HepG2 (cell line): ENCODE data around the gene TLR9. TPM values are rescaled to one million over a fixed set of nuclear protein-coding genes. Genes with fewer than 3 reads are reported as not detected.

ENCODE experiments used
- ARID2 ChIP-seq: sonication (generic); formaldehyde crosslinking; IDR thresholded peaks from 2 replicates; pipeline ENCODE4 v1.8.1; 2022; ENCODE audit warnings: mild to moderate bottlenecking, missing genetic modification reagents, borderline replicate concordance
- CREB3 ChIP-seq: sonication (generic); formaldehyde crosslinking; IDR thresholded peaks from 2 replicates; pipeline ENCODE4 v1.5.0; 2020; ENCODE audit warnings: missing genetic modification reagents
- ERF ChIP-seq: IDR thresholded peaks from 2 replicates; pipeline ENCODE4 v1.6.1; 2018; ENCODE audit warnings: missing biosample characterization, missing genetic modification reagents
- ESRRA ChIP-seq: sonication (generic); formaldehyde crosslinking; IDR thresholded peaks from 2 replicates; pipeline ENCODE4 v1.5.1; 2020; ENCODE audit warnings: mild to moderate bottlenecking, low read depth, missing genetic modification reagents
- GABPB1 ChIP-seq: IDR thresholded peaks from 2 replicates; pipeline ENCODE4 v1.6.1; 2016; ENCODE audit warnings: mild to moderate bottlenecking, missing genetic modification reagents, moderate library complexity, missing compliant biosample characterization
- GFI1 ChIP-seq: sonication (generic); formaldehyde crosslinking; IDR thresholded peaks from 2 replicates; pipeline ENCODE4 v1.5.0; 2020; ENCODE audit warnings: missing genetic modification reagents, mild to moderate bottlenecking, borderline replicate concordance
- GMEB1 ChIP-seq: sonication (generic); formaldehyde crosslinking; IDR thresholded peaks from 2 replicates; pipeline ENCODE4 v1.5.1; 2020; ENCODE audit warnings: missing genetic modification reagents, mild to moderate bottlenecking, borderline replicate concordance
- MTA1 ChIP-seq: sonication (generic); formaldehyde crosslinking; IDR thresholded peaks from 2 replicates; pipeline ENCODE4 v1.4.0; 2020; ENCODE audit warnings: missing genetic modification reagents, mild to moderate bottlenecking, borderline replicate concordance
- NR2F6 ChIP-seq, 2 experiments: IDR thresholded peaks; 2 replicates each; pipeline ENCODE4 v1.6.1; 2016; ENCODE audit warnings: antibody characterized with exemption in 1 of 2, mild to moderate bottlenecking in 1 of 2
- SMAD3 ChIP-seq: sonication (generic); formaldehyde crosslinking; IDR thresholded peaks from 2 replicates; pipeline ENCODE4 v1.4.0; 2020; ENCODE audit warnings: missing genetic modification reagents
- TMF1 ChIP-seq: sonication (generic); formaldehyde crosslinking; IDR thresholded peaks from 2 replicates; pipeline ENCODE4 v1.8.1; 2022; ENCODE audit warnings: low read depth, missing genetic modification reagents
- ZKSCAN5 ChIP-seq: sonication (generic); formaldehyde crosslinking; IDR thresholded peaks from 2 replicates; pipeline ENCODE4 v1.5.1; 2020; ENCODE audit warnings: mild to moderate bottlenecking, missing genetic modification reagents
- ZNF251 ChIP-seq: sonication (generic); formaldehyde crosslinking; IDR thresholded peaks from 2 replicates; pipeline ENCODE4 v1.9.0; 2021; ENCODE audit warnings: mild to moderate bottlenecking, missing genetic modification reagents
- ZNF263 ChIP-seq: sonication (generic); formaldehyde crosslinking; IDR thresholded peaks from 2 replicates; pipeline ENCODE4 v1.4.0; 2020; ENCODE audit warnings: missing genetic modification reagents
- ZNF407 ChIP-seq: sonication (generic); formaldehyde crosslinking; IDR thresholded peaks from one replicate; pipeline ENCODE4 v1.5.1; 2020; ENCODE audit warnings: mild to moderate bottlenecking, missing genetic modification reagents; ENCODE audit errors: not compliant biosample characterization
- ZNF430 ChIP-seq: sonication (generic); formaldehyde crosslinking; IDR thresholded peaks from 2 replicates; pipeline ENCODE4 v1.9.0; 2021; ENCODE audit warnings: mild to moderate bottlenecking, missing genetic modification reagents
- ZNF441 ChIP-seq: sonication (generic); formaldehyde crosslinking; IDR thresholded peaks from 2 replicates; pipeline ENCODE4 v1.7.0; 2021; ENCODE audit warnings: missing genetic modification reagents, borderline replicate concordance
- polyA plus RNA-seq, 8 experiments: library from polyadenylated mRNA; depleted of rRNA in 3 of 8; stranded (reverse) in 7 of 8; unstranded in 1 of 8; fragments of >200 nt; fragmentation: Illumina TruSeq in 4 of 8; extraction: Trizol in 4 of 8; gene quantifications; 2 replicates each; pipeline versions ENCODE4 v1.2.1 to v1.2.3, GENCODE V29; 2011 to 2016; ENCODE audit warnings: low read depth in 4 of 8, missing spikeins in 1 of 8, mixed read lengths in 1 of 8; ENCODE audit not compliant: insufficient read depth in 1 of 8
- total RNA-seq, 5 experiments: library from RNA; depleted of rRNA; stranded (reverse); fragments of >200 nt; fragmentation: Illumina TruSeq; extraction: Trizol; gene quantifications; 2 replicates each; pipeline ENCODE4 v1.2.3, GENCODE V29; 2016; ENCODE audit warnings: low read depth in 1 of 5

The TLR9 gene
- total and polyA plus RNA-seq, 2 of the 13 experiments (the other 11 are each of a cell fraction or from before 2014, with no cell fraction given) = not detected

DNA sequence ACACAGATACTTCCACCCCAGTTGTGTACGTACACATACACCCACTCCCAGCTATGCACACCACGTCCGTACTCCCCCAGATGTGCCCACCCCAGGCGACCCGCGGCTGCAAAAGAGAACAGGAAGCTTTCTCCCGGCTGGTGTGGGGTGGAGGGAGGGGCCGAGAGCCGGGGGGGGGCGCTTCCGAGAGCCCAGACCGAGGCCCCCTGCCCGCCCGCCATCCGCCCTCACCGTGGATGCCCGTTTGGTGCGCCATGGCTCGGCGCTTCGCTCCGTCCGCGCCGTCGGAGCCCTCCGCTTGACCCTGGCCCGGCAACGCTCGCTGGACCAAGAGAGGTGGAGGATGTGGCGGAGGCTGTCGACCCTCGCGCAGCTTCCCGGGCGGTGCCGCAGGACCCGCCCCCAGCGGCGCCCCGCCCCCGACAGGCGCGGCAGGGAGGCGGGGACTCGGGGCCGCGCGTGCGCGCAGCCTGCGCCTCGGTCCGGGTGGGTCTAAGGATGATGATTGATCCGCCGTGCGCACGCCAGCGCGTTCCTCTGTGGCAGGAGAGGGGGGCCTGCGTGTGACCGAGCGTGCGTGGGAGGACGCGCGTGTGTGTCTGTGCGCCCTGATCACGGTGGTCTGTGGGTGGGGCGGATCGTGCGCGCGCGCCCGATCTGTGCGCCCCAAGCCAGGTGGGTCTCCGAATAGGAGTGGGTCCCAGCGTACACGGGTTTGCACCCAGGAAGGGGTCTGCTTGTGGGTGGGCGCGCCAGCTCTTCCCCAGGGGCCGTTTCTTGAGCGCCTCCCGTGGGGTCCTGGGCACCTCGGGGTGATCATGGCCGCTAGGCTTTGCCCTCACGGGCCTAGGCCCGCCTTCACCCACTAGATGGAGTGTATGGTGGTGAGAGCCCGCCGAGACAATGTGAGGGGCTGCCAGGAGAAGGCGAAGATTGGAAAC, 13.6 kb upstream of the TLR9 start, which contains the start of gene TWF2 (continued):
- TF ChIP-seq ZNF407 (CRISPR knock-in tag) (no peak), NR2F6 (IDR thresholded peaks at IDR 0.05) (no peak), NR2F6 (CRISPR knock-in tag; IDR thresholded peaks at IDR 0.05) (0 out of 2 replicates have a peak, but pooled peaks have one; percentile 43), GMEB1 (CRISPR knock-in tag) (peak; percentile 51; the same call in 1 of the 2 replicates), GFI1 (CRISPR knock-in tag) (no peak; the same call in 1 of the 2 replicates), ZNF263 (CRISPR knock-in tag) (0 out of 2 replicates have a peak, but pooled peaks have one; percentile 27), MTA1 (peak; percentile 76; the same call in 1 of the 2 replicates), ZNF441 (CRISPR knock-in tag) (0 out of 2 replicates have a peak, but pooled peaks have one; percentile 58), GABPB1 (CRISPR knock-in tag) (peak; percentile 65; the same call in 1 of the 2 replicates), ARID2 (CRISPR knock-in tag) (peak; percentile 41; the same call in 1 of the 2 replicates), ERF (CRISPR knock-in tag) (peak; percentile 56; the same call in 1 of the 2 replicates), ZKSCAN5 (CRISPR knock-in tag) (no peak), ZNF430 (CRISPR knock-in tag) (peak; percentile 84), CREB3 (0 out of 2 replicates have a peak, but pooled peaks have one; percentile 46), ESRRA (CRISPR knock-in tag) (0 out of 2 replicates have a peak, but pooled peaks have one; percentile 19), TMF1 (CRISPR knock-in tag) (peak; percentile 64; the same call in 1 of the 2 replicates), ZNF251 (no peak), SMAD3 (0 out of 2 replicates have a peak, but pooled peaks have one; percentile 0)
